Islet of Langerhans (tissue), 1 donor: ENCODE data around the gene ELF3.
"Not testable (repeated sequence)": the region's sequence is repeated elsewhere in the genome, so short reads cannot be mapped to it uniquely, and the experiment has no call there.

Source experiments
- FAIRE-seq: peaks from one replicate; lab custom pipeline; 2011; peaks lifted over from hg19 to GRCh38; lab: Jason Lieb, UNC

ELF3 gene

DNA sequence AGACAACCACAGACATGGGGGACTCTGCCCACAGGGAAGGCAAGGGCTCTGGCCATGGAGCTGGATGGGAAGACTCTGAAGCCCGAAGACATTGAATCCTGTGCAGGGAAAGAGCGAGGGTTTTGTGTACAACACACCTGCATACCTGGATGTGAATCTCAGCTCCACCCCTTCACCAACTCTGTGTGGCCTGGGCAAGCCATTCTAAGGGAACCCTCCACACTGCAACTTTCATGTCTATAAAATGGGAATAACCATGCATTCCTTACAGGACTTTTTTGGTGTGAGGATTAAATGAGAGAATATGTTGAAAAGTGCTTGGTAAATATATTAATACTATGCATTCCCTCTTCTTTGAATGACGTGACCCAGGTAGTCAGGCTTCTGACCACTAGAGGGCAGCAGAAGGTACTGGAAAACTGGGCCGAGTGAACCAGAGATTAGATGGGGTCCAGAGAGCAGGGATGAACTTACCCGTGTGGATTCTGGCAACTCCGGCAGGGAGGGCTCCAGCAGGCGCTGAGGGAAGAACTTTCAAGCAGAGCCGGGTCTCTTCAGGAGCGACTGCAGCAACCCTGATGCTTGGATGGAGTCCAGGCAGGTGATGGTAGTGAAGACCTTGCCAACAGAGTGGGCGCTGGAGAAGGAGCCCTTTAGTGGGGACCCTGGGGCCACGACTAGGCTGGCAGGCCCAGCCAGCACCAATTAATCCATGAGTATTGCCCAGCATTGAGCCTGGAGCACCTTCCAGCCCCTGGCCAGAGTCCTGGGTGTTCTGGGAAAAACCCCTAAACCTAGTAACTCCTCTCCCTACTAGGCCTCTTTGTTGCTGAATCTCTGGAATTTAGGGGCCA is 834 bp upstream of the ELF3 start:
- FAIRE-seq, result peak; percentile 76

DNA sequence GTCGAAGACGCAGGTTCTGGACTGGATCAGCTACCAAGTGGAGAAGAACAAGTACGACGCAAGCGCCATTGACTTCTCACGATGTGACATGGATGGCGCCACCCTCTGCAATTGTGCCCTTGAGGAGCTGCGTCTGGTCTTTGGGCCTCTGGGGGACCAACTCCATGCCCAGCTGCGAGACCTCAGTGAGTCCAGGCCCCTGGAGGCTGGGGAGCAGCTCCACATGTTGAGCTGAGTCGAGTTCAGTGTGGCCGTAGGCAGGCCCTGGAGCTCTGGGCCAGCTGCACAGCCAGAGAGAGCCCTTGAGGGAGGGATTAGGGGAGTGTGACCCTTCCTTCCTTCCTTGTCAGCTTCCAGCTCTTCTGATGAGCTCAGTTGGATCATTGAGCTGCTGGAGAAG is 1.6 kb downstream of the ELF3 start:
- FAIRE-seq, result no peak

DNA sequence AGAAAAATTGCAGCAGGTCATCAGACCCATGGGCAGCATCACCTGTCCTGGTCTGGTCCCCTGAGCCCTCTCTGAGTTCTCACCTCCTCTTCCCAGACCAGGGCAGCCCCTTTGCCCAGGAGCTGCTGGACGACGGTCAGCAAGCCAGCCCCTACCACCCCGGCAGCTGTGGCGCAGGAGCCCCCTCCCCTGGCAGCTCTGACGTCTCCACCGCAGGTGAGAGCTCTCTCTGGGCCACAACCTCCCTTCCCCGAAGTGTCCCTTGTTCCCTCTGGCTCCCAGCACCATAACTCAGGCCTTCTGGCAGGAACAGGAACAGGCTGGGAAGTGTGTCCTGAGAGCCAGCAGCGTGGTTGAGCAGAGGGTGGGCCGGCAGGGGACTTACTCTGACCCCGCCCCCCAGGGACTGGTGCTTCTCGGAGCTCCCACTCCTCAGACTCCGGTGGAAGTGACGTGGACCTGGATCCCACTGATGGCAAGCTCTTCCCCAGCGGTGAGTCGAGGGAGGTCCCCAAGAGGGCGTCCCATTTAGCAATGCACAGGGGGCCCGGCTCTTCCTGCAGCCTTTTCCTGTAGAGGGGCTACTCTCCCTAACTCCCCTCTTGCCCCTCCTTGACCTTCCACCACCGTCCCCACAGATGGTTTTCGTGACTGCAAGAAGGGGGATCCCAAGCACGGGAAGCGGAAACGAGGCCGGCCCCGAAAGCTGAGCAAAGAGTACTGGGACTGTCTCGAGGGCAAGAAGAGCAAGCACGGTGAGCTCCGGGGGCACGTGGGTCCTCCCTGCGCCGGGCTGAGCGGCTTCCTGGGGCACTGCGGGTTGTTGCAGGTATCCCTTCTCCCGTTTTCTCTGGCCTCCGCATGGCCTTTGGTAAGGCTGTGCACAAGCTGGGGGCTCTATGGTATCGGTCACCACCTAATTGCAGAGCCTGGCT is 2.4 kb downstream of the ELF3 start:
- FAIRE-seq, result no peak

DNA sequence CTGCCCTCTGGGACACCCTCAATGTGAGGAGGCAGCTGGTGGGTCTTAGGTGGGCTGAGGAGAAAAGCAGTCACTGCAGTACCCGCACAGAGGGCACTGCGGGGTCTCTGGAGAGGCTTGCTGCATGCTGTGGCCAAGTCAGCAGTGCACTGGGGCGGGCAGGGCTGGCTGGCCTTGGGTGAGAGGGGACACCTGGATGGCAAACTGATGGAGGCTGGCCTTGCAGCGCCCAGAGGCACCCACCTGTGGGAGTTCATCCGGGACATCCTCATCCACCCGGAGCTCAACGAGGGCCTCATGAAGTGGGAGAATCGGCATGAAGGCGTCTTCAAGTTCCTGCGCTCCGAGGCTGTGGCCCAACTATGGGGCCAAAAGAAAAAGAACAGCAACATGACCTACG is 3.2 kb downstream of the ELF3 start:
- no peak for FAIRE-seq

DNA sequence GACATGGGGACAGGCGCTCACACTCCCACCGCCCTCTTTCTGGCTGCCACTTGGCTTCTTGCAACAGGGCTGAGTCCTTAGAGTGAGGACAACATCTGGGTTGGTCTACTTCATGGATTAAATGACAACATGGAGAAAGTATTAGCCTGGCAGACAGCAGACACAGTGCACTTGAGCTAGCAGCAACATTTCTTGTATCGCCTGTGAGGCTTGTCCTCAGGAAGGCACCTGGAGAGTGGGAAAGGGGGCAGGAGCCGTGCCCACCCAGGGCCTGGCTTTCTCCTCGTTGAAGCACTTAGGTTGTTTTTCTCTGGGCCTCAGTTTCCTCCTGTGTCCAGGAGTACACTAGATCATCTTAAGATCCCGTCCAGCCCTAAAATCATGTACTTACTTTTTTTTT is 3.7 kb downstream of the ELF3 start:
- FAIRE-seq, result no peak

DNA sequence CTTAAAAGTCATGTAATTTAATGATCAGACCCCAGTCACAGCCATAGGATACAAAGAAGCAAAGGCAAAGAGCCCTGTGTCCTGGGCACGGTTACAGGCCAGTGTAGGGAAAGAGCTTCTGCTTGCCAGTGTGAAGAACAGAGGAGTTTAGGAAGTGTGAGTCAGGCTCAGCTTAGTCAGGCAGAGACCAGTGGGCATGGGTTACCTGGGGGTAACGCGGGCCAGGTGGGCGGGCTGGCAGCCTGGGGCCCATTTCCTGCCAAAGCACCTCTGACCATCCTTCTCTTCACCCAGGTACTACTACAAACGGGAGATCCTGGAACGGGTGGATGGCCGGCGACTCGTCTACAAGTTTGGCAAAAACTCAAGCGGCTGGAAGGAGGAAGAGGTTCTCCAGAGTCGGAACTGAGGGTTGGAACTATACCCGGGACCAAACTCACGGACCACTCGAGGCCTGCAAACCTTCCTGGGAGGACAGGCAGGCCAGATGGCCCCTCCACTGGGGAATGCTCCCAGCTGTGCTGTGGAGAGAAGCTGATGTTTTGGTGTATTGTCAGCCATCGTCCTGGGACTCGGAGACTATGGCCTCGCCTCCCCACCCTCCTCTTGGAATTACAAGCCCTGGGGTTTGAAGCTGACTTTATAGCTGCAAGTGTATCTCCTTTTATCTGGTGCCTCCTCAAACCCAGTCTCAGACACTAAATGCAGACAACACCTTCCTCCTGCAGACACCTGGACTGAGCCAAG is 4.7 kb downstream of the ELF3 start:
- no peak for FAIRE-seq

DNA sequence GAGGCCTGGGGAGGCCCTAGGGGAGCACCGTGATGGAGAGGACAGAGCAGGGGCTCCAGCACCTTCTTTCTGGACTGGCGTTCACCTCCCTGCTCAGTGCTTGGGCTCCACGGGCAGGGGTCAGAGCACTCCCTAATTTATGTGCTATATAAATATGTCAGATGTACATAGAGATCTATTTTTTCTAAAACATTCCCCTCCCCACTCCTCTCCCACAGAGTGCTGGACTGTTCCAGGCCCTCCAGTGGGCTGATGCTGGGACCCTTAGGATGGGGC is 5.2 kb downstream of the ELF3 start:
- FAIRE-seq, result no peak

DNA sequence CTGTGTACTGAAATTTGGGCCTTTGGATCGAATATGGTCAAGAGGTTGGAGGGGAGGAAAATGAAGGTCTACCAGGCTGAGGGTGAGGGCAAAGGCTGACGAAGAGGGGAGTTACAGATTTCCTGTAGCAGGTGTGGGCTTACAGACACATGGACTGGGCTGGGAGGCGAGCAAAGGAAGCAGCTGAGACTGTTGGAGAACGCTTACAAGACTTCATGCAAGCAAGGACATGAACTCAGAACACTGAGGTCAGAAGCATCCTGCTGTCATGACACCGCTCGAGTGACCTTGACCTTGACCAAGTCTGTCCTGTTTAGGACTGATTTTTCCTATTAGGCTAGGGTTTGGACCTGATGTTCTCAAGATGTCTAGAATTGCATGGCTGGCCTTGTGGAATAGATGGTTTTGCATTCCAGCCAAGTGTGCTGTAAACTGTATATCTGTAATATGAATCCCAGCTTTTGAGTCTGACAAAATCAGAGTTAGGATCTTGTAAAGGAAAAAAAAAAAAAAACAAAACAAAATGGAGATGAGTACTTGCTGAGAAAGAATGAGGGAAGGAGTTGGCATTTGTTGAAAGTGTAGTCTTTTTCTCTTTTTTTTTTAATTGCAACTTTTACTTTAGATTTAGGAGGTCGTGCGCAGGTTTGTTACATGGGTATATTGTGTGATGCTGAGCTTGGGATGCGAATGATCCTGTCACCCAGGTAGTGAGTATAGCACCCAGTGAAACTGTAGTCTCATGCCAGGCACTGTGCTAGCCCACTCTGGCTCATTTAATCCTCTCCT is 5.8 kb downstream of the ELF3 start:
- FAIRE-seq, result no peak

DNA sequence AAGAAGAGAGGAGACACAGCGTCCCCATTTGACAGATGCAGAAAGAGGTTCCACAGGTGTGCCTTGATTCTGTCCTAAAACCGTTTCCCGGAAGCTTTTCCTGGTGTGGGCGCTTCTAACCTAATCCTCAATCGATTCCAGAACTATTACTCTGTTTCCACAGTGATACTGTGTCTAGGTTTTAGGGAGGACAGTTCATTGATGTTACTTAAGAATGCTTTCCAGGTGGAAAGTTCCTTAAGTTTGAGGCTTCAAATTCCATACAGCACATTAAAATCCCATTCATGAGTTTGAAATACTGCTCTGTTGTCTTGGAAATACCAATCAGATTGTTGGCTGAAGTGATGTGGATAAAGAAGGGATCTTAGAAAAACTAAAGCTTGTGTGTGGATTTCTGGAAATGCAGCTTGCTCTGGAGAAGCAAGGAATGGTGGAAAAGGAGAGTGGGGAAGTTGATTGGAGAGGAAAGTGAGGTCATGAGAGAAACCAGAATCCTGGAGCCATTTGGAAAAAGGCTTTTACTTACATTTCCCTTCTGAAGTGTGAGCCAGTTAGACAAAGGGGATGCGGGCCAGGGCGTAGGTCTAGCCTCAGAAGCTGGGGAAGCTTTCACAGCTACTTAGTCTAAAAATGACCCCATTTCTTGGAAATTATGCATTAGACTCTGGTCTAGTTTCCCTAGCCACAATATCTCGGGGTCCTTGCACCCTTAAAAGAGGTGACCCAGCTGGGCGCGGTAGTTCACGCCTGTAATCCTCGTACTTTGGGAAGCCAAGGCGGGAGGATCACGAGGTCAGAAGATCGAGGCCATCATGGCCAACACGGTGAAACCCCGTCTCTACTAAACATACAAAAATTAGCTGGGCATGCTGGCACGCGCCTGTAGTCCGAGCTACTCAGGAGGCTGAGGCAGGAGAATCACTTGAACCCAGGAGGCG is 6.7 kb downstream of the ELF3 start:
- no peak for FAIRE-seq

DNA sequence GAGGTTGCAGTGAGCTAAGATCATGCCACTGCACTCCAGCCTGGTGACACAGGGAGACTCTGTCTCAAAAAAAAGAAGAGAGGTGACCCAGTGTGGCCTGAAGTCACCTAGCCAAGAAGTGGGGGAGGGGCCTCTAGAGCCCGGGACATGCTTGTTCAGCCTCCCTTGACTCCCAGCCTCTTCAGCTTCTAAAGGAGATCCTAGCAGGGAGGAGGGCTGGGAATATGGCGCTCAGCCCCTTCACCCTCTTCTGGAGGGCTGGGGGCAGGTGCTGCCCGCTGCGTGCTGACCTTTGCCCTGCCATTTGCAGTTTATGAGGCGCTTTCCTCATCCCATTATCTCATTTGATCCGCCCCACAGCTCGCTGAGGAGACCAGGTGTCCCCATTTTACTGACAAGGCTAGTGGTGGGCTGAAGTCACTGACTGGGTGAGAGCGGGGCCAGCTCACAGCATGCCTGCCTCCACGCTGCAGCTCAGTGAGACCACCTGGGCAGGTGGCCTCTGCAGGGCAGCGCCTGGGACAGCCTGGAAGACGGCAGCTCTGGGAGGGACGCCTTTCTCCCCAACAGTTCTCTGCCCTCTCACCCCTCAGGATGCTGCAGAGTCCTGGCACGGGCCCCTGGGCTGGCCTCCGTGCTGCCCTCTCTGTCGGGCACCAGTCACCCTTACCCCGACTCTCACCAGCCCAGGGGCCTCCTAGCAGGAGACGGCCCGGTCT is 7.5 kb downstream of the ELF3 start:
- FAIRE-seq, result no peak

DNA sequence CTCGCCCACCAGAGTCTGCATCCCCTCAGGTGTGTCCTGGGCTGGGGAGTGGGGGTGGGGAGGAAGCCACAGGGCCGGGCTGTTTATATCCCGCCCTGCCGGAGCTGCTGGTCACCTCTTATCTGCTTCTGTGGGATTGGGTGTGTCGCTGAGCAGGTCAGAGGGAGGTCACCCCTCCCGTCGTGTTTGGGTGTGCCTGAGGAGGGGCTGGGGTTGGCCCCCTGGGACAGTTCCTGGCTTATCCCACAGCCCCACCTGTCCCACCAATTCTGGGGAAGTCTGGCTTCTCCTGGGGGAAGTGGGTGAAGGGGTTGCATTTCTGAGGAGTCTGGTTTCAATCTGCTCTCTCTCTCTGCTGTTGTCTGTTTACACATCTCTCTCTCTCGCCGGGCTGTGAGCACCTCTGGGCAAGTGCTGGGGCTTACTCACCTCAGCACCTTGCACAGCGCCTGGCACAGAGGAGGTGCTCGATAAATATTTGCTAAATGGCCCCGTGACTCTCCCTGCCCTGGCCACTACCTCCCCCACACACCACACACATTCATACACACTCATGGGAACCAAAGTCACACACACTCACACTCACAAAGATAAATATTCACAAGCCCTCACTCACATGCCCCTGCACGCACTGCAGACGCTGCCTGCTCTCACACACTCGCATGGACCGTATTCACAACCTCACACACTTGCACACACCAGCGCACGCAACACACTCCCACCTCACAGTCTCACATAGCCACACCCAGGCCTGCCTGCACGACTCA is 8.3 kb downstream of the ELF3 start:
- FAIRE-seq, result no peak

DNA sequence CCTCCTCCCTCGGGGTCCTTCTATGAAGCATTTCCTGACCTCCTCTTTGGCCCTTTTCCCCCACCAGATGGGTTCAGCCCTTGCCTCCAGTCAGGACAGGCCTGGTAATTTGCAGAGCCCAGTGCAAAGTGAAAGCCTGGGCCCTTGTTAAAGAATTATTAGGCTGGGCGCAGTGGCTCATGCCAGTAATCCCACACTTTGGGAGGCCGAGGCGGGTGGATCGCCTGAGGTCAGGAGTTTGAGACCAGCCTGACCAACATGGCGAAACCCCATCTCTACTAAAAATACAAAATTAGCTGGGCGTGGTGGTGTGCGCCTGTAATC is 8.8 kb downstream of the ELF3 start:
- FAIRE-seq, result not testable (repeated sequence)

DNA sequence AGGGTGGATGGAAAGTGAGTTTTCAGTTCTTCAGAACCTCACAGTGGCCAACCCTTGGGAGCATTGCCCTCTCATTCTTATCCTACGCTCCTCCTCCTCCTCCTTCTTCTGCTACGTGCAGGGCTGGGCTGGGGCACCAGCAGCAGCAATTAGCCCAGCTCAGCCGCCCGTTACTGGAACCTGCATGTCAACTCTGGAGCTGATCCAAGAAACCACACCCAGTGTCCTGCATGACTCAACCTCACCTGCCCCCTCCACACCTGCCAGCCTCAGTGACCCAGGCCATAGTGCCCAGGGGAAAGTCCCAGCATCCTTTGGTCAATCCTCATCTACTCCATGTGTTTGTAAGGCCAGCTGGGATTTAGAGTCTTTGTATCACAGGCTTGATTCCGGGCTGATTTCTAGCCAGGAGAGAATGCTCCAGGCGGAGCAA is 12.6 kb downstream of the ELF3 start:
- FAIRE-seq, result peak; percentile 47

DNA sequence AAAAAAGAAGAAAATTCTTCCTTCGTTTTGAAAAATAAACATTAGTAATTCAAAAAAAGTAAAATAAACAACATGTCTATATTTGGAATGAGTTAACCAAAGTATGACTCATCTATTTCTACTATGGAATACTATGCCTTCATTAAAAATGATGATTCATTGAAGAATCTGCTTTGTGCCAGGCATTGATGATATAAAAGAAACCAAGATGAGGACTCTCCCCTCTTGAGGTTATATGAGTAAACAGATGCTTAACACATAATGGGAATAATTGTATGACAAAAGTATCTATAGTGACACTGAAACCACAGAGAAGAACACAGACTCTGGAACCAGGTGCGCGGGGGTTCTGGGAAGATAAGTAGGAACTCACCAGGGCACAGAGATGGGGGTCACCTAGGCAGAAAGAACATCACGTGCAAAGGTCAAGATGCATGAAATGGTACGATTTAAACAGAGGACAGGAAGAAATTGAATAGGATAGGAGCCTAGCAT is 18.8 kb downstream of the ELF3 start:
- peak; percentile 92 for FAIRE-seq

DNA sequence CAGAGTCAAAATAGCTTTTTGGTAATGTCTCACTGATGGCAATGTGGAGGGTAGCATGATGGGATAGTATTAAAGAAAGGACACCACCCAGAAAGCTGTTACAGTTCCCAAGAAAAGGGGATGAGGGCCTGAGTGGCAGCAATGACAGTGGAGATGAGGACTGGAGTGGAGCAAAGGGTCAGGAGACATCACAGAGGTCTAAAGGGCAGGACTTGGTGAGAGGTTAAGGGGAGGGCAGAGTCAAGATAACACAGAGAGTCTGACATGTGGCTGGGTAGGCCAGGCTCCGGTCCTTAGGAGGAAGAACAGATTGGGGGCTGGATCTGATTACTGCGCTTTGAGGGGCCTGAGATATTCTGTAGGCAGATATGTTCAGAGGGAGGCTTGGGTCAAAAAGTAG is 19.3 kb downstream of the ELF3 start:
- no peak for FAIRE-seq

DNA sequence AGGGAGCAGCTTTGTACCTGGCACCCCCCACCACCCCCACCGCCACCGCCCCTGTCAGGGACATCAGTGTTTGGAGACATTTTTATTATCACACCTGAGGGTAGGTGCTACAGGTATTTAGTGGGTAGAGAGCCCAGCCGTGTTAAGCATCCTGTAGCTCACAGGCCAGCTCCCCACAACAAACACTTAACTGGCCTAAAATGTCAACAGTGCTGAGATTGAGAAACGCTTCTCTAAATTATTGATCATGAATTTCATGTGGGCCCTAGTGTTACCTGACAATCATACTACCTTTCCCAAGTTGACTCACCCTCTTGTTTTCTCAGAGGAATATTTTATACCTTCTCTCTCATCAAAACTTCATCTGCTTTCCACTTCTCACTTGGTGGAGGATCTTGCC is 21.4 kb downstream of the ELF3 start:
- FAIRE-seq, result no peak

DNA sequence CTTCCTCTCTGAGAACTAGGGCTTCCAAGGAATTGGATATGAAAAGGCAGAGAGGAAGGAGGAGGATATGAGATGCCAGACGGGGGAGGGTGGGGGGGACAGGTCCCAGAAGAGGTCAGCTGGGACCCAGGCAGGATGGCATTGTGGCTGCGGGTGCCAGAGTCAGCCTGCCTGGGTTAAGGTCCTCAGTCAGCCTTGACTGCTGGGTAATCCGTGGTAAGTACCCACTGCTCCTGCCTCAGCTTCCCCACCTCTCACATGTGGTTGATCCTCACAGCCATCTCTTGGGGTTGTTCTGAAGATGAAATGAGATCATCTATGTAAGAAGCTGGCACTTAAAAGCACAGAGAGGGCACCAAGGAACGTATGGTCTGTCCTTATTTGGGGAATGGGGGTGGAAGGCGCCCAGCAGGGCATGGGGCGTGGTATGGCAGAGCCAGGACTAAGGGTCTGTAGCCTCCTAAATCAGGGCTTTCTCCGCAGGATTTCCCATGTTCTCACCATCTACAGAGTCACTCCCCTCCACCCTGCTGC is 23.8 kb downstream of the ELF3 start:
- FAIRE-seq, result no peak

DNA sequence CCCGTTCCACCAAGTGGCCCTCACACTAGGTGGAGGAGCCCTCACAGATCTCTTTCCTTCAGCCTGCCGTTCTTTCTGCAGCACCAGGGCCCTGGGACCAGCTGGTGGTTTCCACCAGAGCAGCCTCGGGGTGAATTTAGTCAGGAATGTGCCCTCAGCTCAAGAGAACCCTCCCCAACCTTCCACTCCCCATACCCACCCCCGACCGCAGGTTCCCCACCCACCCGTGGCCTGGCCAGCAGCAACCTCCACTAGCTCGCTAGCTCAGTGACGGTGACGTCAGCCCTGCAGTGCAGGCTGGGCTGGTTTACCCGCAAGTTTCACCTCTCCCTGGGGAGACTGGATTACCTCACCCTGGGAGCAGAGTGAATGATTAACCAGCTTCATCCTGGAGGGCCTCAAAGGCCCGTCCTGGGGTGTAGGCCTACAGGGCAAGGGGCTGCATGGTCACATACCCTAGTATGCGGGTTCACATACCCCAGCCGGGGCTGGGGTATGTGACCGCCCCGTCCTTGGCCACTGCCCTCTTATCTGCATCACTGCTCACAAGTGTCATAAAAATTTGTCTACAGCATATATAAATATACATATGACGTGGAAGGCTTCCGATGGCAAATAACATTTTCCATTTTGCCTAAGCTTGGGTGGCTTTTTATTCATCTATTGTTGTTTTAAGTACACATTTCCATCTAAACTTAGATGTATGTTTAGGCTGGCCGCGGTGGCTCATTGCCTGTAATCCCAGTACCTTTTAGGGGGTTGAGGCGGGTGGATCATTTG is 24.5 kb downstream of the ELF3 start:
- FAIRE-seq, result no peak
